HG03097 (cell line): ENCODE results near the gene ATXN1.

Experiments used
- ATAC-seq: cut with Tn5 transposase; IDR thresholded peaks from one replicate; pipeline ENCODE4 v1.9.1; 2021; ENCODE audit not compliant: unreplicated experiment, low FRiP score

The ATXN1 gene

DNA sequence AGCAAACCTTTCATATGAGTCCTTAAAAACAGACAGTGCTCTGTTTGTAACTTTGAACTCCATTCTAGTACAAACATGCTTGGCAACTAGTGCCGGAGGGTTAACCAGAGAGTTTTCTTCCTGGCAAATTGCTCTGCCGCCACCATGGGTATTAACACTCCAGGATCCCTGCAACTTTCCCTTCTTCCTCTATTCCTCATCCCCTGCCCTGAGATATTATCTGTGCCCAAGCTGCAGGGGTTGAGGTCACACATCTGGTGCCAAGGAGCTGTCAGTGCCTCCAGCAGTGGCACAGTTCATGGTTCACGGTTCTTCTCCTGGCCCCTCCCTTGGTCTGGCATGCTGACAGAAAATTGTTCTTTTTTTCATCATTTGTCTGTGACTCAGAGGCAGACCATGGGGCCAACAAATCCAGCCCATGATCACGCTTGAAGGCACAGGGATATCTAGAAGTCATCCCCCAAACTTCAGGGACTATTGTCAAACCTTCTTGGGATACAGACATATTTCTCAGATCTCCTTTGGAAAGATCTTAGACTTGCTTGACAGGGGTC is 77.5 kb downstream of the ATXN1 start:
- ATAC-seq, result no peak

- ATAC-seq, result no peak
Measured at GRCh38 chr6:16681260-16681873, 79.9 kb downstream of the ATXN1 start.

DNA sequence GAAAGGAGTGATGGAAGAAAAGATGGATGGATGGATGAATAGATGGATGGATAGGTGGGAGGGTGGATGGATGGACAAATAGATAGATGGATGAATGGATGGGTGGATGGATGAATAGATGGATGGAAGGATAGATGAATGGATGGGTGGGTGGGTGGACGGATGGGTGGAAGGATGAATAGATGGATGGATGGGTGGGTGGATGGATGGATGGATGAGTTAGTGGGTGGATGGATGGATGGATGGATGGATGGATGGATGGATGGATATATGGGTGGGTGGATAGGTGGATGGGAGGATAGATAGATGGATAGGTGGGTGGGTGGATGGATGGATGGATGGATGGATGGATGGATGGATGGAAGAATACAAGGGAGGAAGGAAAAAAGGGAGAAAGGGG is 82.2 kb downstream of the ATXN1 start:
- ATAC-seq, result no peak

- ATAC-seq, result no peak
Measured at GRCh38 chr6:16677458-16677857, 83.8 kb downstream of the ATXN1 start.

GRCh38 chr6:16676978-16677377 is 84.3 kb downstream of the ATXN1 start:
- no peak for ATAC-seq

DNA sequence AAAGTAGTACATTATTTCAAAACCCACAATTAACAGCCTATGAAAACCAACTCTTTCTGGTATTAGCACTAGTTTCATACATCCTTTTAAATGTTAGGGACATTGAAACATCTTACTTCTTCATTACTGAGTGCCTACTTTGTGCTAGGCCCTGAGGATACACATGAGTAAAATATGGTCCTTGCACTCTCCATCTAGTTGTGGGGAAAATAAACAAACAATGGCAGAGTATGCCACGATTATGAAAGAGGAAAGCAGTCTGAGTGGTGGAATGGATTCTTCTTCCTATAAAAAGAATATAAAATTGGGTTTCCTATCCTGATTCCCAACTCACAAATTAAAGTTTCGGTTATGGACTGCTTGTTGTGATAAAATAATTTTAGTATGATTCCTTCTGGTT is 84.9 kb downstream of the ATXN1 start:
- no peak for ATAC-seq

GRCh38 chr6:16674801-16675392 is 86.4 kb downstream of the ATXN1 start:
- no peak for ATAC-seq

- no peak for ATAC-seq
Measured at GRCh38 chr6:16673011-16673797, 88.1 kb downstream of the ATXN1 start.

DNA sequence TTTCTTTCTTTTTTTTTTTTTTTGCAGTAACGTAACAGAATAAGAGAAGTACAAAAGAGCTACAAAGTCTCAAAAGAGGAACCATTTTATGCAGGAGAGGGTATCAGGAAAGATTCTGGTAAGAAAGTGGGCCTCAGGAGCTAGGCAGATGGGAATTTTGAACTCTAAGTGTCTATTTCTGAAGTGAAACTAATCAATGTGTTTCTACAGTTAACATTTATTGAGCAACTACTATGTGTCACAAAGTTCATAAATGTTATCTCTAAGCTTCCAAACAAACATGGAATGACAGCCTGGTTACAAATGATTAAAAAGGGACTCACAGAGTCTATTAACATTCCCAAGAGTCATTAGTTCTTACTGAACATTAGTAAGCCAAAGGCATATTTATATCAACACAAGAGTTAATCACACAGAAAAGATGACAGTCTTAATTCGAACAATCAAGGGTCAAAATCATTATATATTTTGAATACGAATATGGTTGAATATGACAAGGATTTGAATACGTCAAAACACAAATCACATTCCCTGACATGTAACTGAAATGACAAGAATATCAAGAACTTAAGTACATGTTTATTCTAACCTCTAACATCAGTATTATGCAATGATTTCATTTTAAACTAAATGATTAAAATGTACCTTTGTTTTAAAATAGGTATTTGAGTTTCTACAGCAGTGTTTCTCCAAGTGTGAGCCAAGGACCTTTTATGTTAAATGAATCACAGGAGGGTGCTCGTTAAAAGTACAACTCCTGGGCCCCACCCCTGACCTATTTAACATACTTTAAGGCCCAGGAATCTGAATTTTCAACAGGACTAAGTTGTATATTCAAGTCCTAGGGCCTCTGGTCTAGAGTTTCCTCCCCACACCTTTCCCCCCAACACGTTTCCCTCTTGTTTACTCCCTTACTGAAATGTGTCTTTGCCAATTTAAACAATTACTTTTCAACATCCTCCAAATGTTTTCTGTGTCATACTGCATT is 89.7 kb downstream of the ATXN1 start:
- ATAC-seq, result no peak

- ATAC-seq, result no peak
Measured at GRCh38 chr6:16670617-16671051, 90.6 kb downstream of the ATXN1 start.

DNA sequence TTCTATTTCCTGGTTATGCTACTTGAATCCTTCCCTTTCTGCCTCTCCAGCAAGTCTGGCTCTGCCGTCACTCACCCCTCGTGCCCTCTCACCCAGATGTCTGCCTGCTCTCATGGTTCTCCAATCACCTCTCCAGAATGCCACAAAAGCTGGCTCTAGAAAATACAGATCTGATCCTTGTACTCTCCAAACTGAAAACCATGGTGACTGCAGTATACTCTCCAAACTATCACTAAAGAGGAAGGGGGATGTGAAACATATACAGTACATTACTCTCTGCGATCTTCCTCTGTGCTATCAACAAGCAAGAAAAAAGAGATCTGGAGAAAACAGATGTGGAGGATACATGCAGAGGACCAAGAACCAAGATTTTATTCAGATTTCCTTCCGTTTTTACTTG is 91.1 kb downstream of the ATXN1 start:
- no peak for ATAC-seq

GRCh38 chr6:16669227-16669626 is 92.0 kb downstream of the ATXN1 start:
- ATAC-seq, result no peak

DNA sequence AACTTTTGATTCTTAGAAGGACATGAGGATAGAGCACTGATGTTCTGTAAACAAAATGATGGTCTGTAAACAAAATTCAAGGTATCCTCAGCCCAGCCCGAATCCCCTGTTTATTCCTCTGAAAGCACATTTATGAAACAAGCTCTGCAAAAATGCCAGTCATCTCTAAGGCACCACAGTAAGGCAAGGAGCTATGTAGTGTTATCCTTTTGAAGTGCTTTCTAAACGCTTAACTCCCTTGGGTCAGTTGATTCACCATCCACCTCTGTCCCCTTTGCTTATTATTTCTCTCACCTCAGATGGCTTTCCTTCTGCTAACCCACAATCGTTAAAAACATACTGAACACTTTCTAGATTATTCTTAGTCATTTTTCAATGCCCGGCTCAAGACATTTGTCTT is 93.8 kb downstream of the ATXN1 start:
- ATAC-seq, result no peak

GRCh38 chr6:16665992-16666391 is 95.3 kb downstream of the ATXN1 start:
- no peak for ATAC-seq

DNA sequence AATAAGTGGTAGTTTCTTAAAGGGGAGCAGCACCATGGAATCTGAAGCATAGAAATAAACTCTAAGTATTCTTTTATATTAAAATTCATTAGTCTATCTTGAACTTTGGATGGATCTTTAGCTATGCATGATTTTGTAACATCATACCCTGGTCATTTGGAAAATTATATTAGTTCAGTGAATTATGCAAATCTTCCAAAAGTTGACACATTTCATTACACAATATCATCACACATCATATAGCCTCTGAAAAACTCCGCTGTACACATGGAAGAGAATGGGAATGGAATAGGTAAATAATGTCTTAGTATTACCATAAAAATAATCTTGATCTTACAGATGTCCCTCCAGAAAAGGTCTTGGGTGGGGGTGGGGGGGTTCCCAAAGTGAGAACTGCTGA is 96.1 kb downstream of the ATXN1 start:
- no peak for ATAC-seq

GRCh38 chr6:16663901-16664300 is 97.4 kb downstream of the ATXN1 start:
- ATAC-seq, result no peak

DNA sequence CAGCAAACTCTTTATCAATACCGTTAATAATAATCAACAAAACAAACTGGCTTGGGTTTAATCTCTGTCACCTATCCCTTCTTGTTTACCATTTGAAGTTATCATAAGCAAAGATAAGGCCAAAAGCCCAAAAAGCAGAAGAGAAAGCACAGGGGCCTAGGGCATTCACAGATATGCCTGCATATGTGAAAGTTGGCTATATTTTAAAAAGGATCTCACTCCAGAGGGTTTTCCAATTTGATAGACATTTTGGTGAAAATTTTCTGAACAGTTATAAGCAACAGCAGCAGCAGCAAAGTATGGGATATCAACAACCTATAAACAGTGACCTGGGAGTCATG is 101.1 kb downstream of the ATXN1 start:
- ATAC-seq, result no peak

DNA sequence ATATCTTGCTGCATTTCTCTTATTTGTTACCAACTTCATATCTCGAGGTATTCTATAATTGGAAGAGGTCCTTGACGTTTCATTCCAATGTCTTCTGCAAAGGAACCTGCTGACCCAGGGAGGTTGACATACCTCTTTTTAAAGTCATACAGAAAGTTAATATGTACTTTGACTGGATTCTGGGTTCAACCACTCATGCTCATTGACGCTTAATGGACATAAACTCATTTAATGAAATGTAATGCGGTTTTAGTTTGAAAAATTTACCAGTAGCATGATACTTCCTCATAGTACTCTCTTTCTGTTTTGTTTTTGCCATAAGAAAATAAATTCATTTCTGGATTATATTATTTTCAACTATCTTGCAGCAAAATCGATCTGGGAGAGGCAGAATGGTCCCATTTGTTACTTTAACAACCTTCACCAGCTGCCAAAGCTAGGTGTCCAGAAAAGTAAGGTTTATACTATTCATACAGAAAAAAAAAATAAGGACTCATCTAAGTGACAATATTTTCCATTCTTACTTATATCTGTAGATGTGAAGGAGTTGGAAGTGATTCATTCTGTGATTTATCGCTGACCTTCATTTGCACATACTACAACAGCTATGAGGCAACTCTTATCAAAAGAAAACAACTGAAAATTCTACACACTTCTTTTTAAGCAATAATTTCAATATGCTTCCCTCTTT is 101.6 kb downstream of the ATXN1 start:
- ATAC-seq, result no peak

GRCh38 chr6:16658348-16659034 is 102.8 kb downstream of the ATXN1 start:
- no peak for ATAC-seq
